ENCODE results near the gene TSR2.

DNA sequence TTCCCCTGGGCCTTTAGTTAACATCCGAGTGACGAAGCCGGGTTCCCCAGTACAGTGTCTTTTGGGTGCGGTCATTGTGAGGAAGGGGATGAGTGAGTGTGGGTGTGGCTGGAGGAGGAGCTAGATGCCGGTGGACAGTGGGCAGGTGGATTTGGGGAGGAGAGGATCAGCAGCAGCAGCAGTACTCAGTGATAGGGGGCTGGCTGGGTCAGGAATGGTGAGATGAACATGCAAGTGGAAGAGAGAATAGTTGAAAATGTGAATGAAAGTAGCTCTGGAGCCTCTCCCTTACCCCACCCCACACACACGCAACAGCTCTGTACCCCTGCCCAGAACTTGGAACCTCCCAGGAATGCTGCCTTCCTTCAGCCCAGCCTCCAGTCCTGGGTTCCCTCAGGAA is 4.5 kb downstream of the TSR2 start:
- no peak for TF ChIP-seq POLR2A (IDR thresholded peaks at IDR 0.05)
- TF ChIP-seq, protein P1, sequence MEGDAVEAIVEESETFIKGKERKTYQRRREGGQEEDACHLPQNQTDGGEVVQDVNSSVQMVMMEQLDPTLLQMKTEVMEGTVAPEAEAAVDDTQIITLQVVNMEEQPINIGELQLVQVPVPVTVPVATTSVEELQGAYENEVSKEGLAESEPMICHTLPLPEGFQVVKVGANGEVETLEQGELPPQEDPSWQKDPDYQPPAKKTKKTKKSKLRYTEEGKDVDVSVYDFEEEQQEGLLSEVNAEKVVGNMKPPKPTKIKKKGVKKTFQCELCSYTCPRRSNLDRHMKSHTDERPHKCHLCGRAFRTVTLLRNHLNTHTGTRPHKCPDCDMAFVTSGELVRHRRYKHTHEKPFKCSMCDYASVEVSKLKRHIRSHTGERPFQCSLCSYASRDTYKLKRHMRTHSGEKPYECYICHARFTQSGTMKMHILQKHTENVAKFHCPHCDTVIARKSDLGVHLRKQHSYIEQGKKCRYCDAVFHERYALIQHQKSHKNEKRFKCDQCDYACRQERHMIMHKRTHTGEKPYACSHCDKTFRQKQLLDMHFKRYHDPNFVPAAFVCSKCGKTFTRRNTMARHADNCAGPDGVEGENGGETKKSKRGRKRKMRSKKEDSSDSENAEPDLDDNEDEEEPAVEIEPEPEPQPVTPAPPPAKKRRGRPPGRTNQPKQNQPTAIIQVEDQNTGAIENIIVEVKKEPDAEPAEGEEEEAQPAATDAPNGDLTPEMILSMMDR (IDR thresholded peaks at IDR 0.05), result no peak

Measured in gastroesophageal sphincter (tissue), 3 donors.